NT2/D1 (cell line): Measurements from ENCODE around the gene SMCO3.
"Not testable (repeated sequence)": the region's sequence is repeated elsewhere in the genome, so short reads cannot be mapped to it uniquely, and the experiment has no call there.

Source experiments
- DNase-seq: peaks from one replicate; pipeline ENCODE4 v3.0.0-alpha.2; 2011; ENCODE audit warnings: low read depth, low spot score
- H3K27me3 ChIP-seq: 2 replicates; pipeline ENCODE4 v1.6.0; 2011; ENCODE audit warnings: mild to moderate bottlenecking; ENCODE audit not compliant: insufficient read length, insufficient read depth
- H3K36me3 ChIP-seq: 2 replicates; pipeline ENCODE4 v1.6.1; 2011; ENCODE audit warnings: mild to moderate bottlenecking, low read length, mixed read lengths; ENCODE audit not compliant: insufficient read depth, insufficient read length
- H3K4me1 ChIP-seq: 2 replicates; pipeline ENCODE4 v1.5.1; 2011; ENCODE audit not compliant: insufficient read depth, insufficient read length
- H3K4me3 ChIP-seq: 2 replicates; pipeline ENCODE4 v1.5.1; 2011; ENCODE audit warnings: low read depth; ENCODE audit not compliant: insufficient read length
- H3K9ac ChIP-seq: 2 replicates; pipeline ENCODE4 v1.6.0; 2011; ENCODE audit warnings: low read depth; ENCODE audit not compliant: insufficient read length
- H3K9me3 ChIP-seq: 2 replicates; pipeline ENCODE4 v1.5.1; 2011; ENCODE audit warnings: mild to moderate bottlenecking, low read length; ENCODE audit not compliant: insufficient read depth
- SUZ12 ChIP-seq: IDR thresholded peaks from 2 replicates; pipeline ENCODE4 v1.6.1; 2011; ENCODE audit not compliant: insufficient read length, insufficient read depth; ENCODE audit errors: extremely low read depth
- YY1 ChIP-seq: IDR thresholded peaks from 2 replicates; pipeline ENCODE4 v1.6.1; 2011; ENCODE audit not compliant: insufficient read length, insufficient read depth
- ZNF274 ChIP-seq: IDR thresholded peaks from 2 replicates; pipeline ENCODE4 v1.6.1; 2011; ENCODE audit warnings: mild to moderate bottlenecking, low read depth, low read length

Gene SMCO3

GRCh38 chr12:14770496-14771461 is 43.2 kb downstream of the SMCO3 start:
- peak overlapping the region; percentile 86 for H3K9ac ChIP-seq
- H3K4me3 ChIP-seq, result peak overlapping the region; percentile 96
- H3K4me1 ChIP-seq, result no peaks in the 10 kb centered on the region
- peaks cover 19% of the 10 kb centered on the region for H3K9me3 ChIP-seq
- TF ChIP-seq ZNF274, result no peak
- TF ChIP-seq YY1, result no peak
- no peak for TF ChIP-seq SUZ12
- DNase-seq, result peak; percentile 99
- peaks cover 9% of the 10 kb centered on the region for H3K36me3 ChIP-seq
- no peaks in the 10 kb centered on the region for H3K27me3 ChIP-seq

- no peaks in the 10 kb centered on the region for H3K27me3 ChIP-seq
- peak; percentile 8 for TF ChIP-seq YY1
- no peak for TF ChIP-seq ZNF274
- peaks cover 9% of the 10 kb centered on the region for H3K36me3 ChIP-seq
- peaks cover 26% of the 10 kb centered on the region for H3K9me3 ChIP-seq
- DNase-seq, result peak; percentile 96
- H3K4me3 ChIP-seq, result peak overlapping the region; percentile 96
- H3K4me1 ChIP-seq, result no peaks in the 10 kb centered on the region
- H3K9ac ChIP-seq, result peak overlapping the region; percentile 86
These were observed 44.0 kb downstream of the SMCO3 start for GRCh38 chr12:14769969-14770495.

GRCh38 chr12:14769466-14769968 is 44.5 kb downstream of the SMCO3 start:
- peak overlapping the region; percentile 96 for H3K4me3 ChIP-seq
- H3K4me1 ChIP-seq, result no peaks in the 10 kb centered on the region
- H3K9ac ChIP-seq, result peak overlapping the region; percentile 86
- no peaks in the 10 kb centered on the region for H3K27me3 ChIP-seq
- H3K36me3 ChIP-seq, result peaks cover 9% of the 10 kb centered on the region
- TF ChIP-seq ZNF274 (no peak), YY1 (no peak), SUZ12 (no peak)
- DNase-seq, result peak; percentile 92
- peaks cover 26% of the 10 kb centered on the region for H3K9me3 ChIP-seq

- no peak for DNase-seq
- peaks cover 9% of the 10 kb centered on the region for H3K36me3 ChIP-seq
- peak overlapping the region; percentile 96 for H3K4me3 ChIP-seq
- H3K4me1 ChIP-seq, result no peaks in the 10 kb centered on the region
- peak overlapping the region; percentile 86 for H3K9ac ChIP-seq
- H3K27me3 ChIP-seq, result no peaks in the 10 kb centered on the region
- H3K9me3 ChIP-seq, result peaks cover 26% of the 10 kb centered on the region
- TF ChIP-seq YY1 (no peak), SUZ12 (no peak)
These were observed 45.1 kb downstream of the SMCO3 start for GRCh38 chr12:14768823-14769405.

- no peak for TF ChIP-seq SUZ12
- no peak for TF ChIP-seq ZNF274
- TF ChIP-seq YY1, result no peak
- Histone ChIP-seq H3K4me3 (no peak overlapping the region), H3K4me1 (no peaks in the 10 kb centered on the region), H3K36me3 (peaks cover 9% of the 10 kb centered on the region), H3K27me3 (no peaks in the 10 kb centered on the region), H3K9ac (no peak overlapping the region), H3K9me3 (peaks cover 27% of the 10 kb centered on the region)
- no peak for DNase-seq
These were observed 46.4 kb downstream of the SMCO3 start for GRCh38 chr12:14767617-14768016.

DNA sequence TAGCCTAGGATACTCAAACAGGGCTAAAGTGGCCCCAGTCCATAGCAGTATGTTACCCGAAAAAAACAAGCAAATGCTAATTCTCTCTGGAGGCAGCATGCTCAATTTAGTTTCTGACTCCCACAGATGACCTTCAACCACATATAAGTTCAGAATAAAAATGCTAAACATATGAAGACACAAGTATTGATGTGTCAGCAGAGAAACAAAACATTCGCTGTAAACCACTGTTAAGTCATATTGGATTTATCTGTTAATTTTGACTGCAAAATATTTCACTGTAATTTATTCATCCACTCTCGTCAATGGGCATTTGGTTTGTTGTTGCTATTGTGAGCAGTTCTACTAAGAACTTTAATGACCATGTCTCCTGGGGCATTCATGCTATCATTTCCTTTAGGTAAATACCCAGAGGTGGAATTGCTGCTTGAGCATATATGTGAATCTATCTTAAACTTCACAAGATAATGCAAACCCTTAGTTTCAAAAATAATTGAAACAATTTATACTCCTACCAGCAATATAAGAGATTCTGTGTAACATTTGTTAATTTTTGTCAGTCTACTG is 47.2 kb downstream of the SMCO3 start:
- H3K9ac ChIP-seq, result no peak overlapping the region
- DNase-seq, result no peak
- no peaks in the 10 kb centered on the region for H3K4me1 ChIP-seq
- H3K9me3 ChIP-seq, result peaks cover 36% of the 10 kb centered on the region
- peaks cover 9% of the 10 kb centered on the region for H3K36me3 ChIP-seq
- no peak overlapping the region for H3K4me3 ChIP-seq
- TF ChIP-seq YY1 (no peak), ZNF274 (no peak), SUZ12 (no peak)
- no peaks in the 10 kb centered on the region for H3K27me3 ChIP-seq

DNA sequence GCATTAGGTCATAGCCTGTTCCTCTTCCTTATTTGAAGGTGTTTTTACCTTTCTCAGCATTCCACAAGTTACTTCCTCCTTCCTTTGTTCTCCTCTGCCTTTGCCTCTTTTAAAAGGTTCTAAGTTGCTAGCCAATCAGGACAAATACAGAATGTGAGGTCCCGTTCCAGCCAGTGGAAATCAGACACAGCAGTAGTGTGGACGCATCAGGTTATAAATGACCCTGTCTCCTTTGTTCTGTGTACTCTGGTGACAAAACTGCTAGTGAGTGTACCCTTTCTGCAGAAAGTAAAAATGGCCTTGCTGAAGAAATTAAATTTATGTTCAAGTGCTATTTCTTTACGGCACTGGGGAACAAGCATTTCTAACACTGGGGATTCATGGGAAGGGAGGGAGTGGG is 48.0 kb downstream of the SMCO3 start:
- not testable (repeated sequence) for H3K27me3 ChIP-seq, H3K36me3 ChIP-seq, H3K4me3 ChIP-seq, H3K9ac ChIP-seq, H3K4me1 ChIP-seq, DNase-seq
- peaks cover 41% of the 10 kb centered on the region for H3K9me3 ChIP-seq
